ENCODE measurements around the gene TNRC6B.

- TF ChIP-seq CTCF (IDR thresholded peaks at IDR 0.05) (no peak), POLR2A (IDR thresholded peaks at IDR 0.05) (no peak)
Measured at GRCh38 chr22:40310081-40310767, 132.5 kb downstream of the TNRC6B start.

Measured in right lobe of liver (tissue), 4 donors.